Measurements from ENCODE around the gene SNX24.
"Not testable (repeated sequence)": the region's sequence is repeated elsewhere in the genome, so short reads cannot be mapped to it uniquely, and the experiment has no call there.

SNX24 gene

GRCh38 chr5:122870219-122870856, 24.9 kb downstream of the SNX24 start:
- in situ Hi-C loops (cut with HindIII; ENCODE audit: low sequenced_read_pairs): no loop called here

GRCh38 chr5:122871661-122872060, 26.2 kb downstream of the SNX24 start:
- in situ Hi-C loops (cut with HindIII; ENCODE audit: low sequenced_read_pairs): no loop called here

GRCh38 chr5:122874179-122874875, 28.9 kb downstream of the SNX24 start:
- in situ Hi-C loops (cut with HindIII; ENCODE audit: low sequenced_read_pairs): no loop called here

DNA sequence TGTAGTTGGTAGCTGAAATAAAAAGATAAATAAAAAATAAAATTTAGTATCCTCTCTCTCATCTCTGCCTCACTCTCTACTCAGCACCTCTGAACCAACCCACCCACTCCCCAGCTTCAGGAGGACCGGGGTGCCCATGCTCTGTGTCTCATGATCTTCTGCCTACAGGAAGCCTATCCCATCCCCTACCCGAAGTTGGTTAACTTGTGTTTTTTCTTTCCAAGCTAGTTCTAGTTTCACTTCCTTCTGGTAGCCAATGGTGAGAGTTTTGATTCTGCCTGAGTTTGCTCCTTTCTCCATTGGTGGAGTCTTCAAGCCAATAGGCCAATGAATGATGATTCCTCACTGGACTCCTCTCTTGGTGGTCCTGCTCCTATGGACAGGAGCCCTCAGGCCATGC, 32.1 kb downstream of the SNX24 start:
- in situ Hi-C loops (cut with HindIII; ENCODE audit: low sequenced_read_pairs): no loop called here

DNA sequence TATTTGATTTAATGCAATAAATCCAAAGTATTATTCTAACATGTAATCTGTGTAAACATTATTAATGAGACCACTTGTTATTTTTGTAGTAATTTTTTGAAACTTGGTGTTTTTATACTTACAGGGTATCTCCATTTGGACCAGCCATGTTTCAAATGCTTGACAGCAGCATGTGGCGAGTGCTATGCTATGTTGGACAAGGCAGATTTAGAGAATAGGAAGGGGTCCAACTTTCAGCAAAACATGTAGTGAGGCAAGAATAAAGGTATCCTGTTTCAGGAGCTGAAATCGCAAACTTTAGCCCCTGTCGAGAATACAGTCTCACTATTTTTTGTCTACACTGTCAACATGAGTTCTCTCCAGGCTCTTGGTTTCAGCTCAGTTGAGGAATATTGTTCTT, 33.7 kb downstream of the SNX24 start:
- in situ Hi-C loops (cut with HindIII; ENCODE audit: low sequenced_read_pairs): no loop called here

DNA sequence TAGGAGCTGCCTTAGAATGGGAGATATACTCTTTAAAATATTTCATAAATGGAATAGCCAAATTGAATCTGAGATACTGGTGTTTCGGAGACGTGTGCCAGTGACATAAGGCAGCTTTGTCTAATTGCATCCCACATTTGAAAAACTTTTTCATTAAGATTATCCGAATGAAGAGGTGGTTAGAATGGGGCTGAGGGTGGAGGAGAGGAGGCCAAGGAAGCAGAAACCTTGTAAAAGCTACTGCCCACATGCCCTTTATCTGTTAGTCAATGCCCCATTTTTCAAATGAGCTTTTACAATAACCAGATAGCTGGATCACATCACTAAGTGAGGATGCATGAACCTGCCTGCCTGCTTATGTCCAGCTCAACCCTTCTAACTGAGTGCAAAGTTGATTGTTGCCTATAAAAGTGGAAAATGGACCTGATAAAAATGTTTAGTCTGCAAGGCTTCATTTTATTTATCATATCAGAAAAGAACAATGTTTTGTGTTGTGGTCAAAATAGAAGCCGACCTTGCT, 34.8 kb downstream of the SNX24 start:
- in situ Hi-C loops (cut with HindIII; ENCODE audit: low sequenced_read_pairs): no loop called here

GRCh38 chr5:122880749-122881148, 35.3 kb downstream of the SNX24 start:
- in situ Hi-C loops (cut with HindIII; ENCODE audit: low sequenced_read_pairs): no loop called here

DNA sequence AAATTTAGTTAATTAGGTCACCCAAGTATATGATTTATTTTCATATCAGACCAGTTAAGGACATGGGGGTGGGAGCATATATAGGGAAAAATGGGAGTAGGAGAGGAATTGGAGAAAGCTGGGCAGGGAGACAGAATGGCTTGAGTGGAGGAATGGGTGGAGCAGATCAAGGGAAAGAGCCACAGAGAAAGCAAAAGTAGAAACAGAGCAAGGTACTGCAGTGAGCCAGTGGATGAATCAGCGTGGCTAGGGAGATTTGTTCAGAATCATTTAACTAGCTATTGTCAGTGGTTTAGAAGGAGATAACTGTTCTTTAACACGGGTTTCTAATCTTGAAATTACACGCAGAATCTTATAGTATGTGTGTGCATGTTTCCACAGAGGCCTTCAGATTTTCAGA, 37.4 kb downstream of the SNX24 start:
- in situ Hi-C loops (cut with HindIII; ENCODE audit: low sequenced_read_pairs): no loop called here

DNA sequence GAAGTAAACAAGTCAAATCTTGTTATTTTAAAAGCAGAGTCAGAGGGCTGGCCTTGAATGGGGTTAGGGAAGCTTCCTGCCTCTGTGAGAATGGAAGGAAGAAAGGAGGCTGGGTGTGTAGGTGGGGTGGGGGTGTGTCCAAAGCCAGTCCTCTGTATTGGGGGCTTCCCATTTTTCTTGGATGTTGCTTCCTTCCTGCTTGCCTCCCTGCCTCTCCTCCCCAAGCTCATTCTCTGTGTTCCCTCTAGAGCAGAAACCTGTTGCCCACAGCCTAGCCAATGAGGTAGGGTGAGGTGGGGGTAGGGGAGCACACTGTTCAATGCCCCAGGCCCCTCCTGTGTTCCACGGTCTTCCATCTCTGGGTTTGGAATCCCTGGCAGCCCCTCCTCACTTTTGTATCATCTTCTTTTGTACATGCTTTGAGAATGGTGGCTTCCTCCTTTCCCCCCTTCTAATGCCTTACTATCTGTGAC, 39.7 kb downstream of the SNX24 start:
- in situ Hi-C loops (cut with HindIII; ENCODE audit: low sequenced_read_pairs): no loop called here

GRCh38 chr5:122885891-122886290, 40.5 kb downstream of the SNX24 start:
- in situ Hi-C loops (cut with HindIII; ENCODE audit: low sequenced_read_pairs): no loop called here

GRCh38 chr5:122895141-122895540, 49.7 kb downstream of the SNX24 start:
- in situ Hi-C loops (cut with HindIII; ENCODE audit: low sequenced_read_pairs): no loop called here

DNA sequence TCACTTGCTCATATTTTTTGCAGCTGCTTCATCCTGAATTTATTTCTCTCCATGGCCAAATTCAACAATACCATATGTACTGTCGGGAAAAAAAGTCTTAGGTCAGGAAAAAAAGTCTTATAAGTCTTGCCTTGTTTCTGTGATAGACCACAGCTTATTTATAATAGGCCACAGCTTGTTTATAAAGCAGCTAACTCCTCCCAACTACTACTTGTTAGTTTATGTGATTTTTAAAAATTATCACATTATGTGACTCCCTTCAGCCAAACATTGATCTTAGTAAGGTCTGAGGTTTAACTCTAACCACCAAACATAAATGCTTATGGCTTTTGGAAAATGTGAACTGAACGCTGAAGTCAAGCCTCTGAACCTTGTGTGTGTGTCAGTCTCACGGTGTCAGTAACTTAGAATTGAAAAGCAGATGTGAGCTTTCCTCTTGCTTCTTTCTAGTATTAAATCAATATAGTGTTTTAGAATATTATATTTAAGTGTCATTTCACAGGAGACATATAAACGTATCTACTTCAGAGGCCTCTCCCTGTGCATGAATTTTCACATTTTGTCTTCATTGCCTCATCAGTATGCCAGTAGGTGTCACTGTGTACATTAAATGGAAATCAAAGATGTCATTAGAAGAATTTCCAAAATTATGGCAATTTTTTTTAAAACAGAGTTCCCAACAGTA, 51.3 kb downstream of the SNX24 start:
- in situ Hi-C loops (cut with HindIII; ENCODE audit: low sequenced_read_pairs): no loop called here

- in situ Hi-C loops (cut with HindIII; ENCODE audit: low sequenced_read_pairs): no loop called here
Observed at GRCh38 chr5:122897283-122897602, 51.8 kb downstream of the SNX24 start.

DNA sequence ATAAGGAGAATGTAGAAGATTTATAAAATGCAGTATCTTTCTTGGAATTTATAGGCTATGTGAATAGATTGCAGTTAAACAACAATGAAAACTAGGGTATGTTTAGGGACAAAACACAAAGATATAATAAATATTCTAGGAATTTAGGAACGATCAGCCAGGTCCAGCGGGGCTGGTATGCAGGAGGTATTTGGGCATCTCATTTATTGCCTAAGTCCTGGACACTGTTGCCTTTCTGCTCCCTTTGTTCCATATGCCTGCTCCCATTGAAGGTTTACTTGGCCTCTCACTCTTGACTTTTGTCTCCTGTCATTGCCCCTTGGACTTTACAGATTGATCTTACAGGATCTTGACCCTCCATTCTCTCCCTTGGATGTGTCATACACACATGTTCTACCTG, 55.9 kb downstream of the SNX24 start:
- in situ Hi-C loops (cut with HindIII; ENCODE audit: low sequenced_read_pairs): no loop called here

GRCh38 chr5:122902263-122902662, 56.9 kb downstream of the SNX24 start:
- in situ Hi-C loops (cut with HindIII; ENCODE audit: low sequenced_read_pairs): no loop called here

- in situ Hi-C loops (cut with HindIII; ENCODE audit: low sequenced_read_pairs): no loop called here
Observed at GRCh38 chr5:122906768-122907167, 61.4 kb downstream of the SNX24 start.

DNA sequence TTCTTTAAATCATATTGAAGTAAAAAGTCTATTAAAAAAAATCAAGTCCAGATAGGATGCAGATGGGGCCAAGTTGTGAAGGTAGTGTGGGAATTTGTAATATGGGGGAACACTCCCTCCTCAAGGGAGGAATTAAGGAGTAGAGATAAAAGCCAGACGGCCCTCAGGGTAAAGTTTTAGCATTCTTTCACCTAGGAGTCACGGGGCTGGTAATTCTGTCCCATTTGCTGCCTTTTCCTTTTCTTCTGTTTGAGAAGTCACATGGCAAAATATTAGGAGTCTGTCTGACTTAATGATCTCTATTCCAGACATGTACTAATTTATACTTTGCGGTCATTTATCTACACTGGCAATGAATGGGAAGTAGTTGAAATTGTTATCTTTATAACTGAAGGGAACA, 61.9 kb downstream of the SNX24 start:
- in situ Hi-C loops (cut with HindIII; ENCODE audit: low sequenced_read_pairs): no loop called here

DNA sequence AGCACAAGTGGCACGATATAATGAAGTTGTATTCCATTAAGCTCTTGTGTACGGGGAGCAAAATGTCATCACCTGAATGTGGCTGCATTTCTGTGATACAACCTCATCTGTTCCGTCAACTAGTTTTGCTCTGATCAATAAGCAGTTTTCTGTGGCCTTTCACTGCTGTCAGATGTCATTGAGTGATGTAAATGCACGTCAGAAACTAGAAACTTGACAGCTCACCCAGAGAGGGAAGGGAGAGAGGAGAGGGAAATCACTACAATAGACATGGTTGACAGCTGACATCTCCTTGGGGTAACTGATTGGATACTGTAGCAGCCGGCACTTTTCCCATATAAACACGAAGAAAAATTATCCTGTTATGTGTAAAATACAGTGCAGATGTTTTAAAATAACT, 62.7 kb downstream of the SNX24 start:
- in situ Hi-C loops (cut with HindIII; ENCODE audit: low sequenced_read_pairs): no loop called here

DNA sequence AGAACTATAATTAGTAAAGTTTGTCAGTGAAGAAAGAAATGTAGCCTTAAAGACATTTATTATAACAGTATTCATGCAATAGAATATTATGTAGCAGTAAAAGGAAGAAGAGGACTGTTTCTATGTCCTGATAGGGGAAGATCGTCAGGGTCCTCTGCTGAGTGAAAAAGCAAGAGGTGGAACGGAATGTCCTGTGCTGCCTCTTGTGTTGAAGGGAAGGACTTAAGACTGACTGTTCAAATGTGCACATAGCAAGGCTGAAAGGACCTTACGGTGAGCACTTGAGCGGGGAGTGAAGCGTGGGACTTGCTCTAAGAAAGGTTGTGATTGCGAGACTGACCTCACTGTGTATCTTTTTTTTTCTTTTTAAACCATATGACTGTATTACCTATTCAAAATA, 63.2 kb downstream of the SNX24 start:
- in situ Hi-C loops (cut with HindIII; ENCODE audit: low sequenced_read_pairs): no loop called here

GRCh38 chr5:122909470-122910100, 64.2 kb downstream of the SNX24 start:
- in situ Hi-C loops (cut with HindIII; ENCODE audit: low sequenced_read_pairs): no loop called here

DNA sequence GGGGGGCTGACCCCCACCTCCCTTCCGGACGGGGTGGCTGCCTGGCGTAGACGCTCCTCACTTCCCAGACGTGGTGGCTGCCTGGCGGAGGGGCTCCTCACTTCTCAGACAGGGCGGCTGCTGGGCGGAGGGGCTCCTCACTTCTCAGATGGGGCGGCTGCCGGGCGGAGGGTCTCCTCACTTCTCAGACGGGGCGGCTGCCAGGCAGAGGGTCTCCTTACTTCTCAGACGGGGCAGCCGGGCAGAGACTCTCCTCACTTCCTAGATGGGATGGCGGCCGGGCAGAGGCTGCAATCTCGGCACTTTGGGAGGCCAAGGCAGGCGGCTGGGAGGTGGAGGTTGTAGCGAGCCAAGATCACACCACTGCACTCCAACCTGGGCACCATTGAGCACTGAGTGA, 68.0 kb downstream of the SNX24 start:
- in situ Hi-C loops (cut with HindIII; ENCODE audit: low sequenced_read_pairs): not testable (repeated sequence)

Measured in endothelial cell of hepatic sinusoid (primary cell).